Stimulated activated CD4-positive, alpha-beta T cell treated with anti-CD3 and anti-CD28 coated beads, Interleukin-1b, Interleukin-23, amount 100 ng/mL, for 48 hours (primary cell): ENCODE results near the gene CXCR2.
"Not testable (repeated sequence)": the region's sequence is repeated elsewhere in the genome, so short reads cannot be mapped to it uniquely, and the experiment has no call there.

Experiments used
- DNase-seq: peaks from one replicate; pipeline ENCODE4 v3.0.0-alpha.2; 2020

CXCR2 gene

DNA sequence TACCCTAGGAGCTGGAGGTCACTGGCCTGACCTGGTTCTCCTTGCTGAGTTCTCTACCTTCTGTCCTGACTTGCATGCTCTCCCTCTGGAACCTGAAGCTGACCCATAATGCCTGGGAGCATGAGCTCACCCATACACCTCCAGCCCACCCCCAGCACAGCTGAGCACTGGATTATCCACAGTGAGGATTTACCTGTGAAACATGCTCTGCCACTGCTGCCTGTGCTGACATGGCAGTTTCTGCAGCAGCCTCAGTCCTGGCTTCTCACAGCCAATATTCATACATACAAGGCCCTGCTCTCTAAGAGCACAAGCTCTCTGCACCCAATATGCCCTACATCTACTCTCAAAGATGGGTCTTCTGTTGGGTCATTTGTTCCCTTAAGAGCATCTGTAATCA, 5.0 kb downstream of the CXCR2 start:
- no peak for DNase-seq

GRCh38 chr2:218137514-218137913, 11.7 kb downstream of the CXCR2 start:
- DNase-seq = no peak

DNA sequence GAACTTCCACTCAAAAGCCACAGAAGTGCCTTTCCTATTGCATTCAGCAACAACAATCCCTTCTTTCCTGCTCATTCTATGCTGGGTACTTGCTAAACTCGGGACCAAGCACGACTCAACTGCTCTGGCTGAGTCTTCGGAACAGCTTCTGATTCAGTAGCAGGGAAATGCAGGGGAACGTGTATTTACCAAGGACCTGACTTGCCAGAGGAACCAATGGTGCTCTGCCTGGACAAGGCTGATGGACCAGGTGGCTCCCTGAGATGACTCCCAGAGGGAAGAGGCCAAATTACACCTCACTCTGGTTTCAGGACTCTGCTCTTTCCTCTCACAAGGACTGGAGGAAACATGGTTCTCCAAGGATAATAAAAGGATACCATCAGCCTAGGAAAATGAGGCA, 12.2 kb downstream of the CXCR2 start:
- no peak for DNase-seq

DNA sequence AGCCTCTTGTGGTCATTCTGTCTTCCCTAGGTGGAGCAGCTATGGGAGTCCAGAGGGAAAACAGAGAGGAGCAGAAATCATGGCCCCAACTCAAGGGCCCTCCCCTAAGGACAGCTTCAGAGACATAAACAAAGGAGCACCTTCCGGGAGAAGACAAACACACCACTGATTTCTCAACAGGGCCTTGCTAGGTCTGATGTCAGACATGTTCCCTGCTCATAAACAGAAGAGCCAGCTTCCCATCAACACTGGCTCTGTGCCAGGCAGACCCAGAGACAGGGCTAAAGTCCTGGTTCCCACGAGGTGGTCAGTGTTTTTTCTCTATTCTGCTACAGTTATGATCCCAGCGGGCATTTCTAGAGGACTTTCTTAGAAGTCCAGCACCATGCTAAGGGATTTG, 19.3 kb downstream of the CXCR2 start:
- no peak for DNase-seq

DNA sequence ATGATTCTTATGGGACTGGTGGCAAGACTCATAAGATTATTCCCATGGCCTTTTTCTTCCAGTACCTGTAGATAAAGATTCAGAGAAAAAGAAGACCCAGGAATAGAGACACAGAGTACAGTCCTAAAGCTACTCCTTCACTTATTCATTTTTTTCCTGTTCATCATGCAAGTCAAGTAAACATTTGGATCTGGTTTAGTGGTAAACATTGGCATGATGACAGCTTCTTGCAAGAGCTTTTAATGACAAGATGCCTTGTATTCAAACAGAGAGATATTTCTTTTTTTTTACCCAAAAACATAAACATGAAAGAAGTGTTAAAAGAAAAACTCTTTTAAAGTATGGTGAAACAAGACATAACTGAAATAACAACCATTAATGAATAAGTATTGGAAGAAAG, 20.2 kb downstream of the CXCR2 start:
- DNase-seq = no peak

GRCh38 chr2:218149098-218149497, 23.3 kb downstream of the CXCR2 start:
- DNase-seq = no peak

GRCh38 chr2:218149848-218150440, 24.1 kb downstream of the CXCR2 start:
- DNase-seq = no peak

- DNase-seq = no peak
Measured at GRCh38 chr2:218152172-218152571, 26.3 kb downstream of the CXCR2 start.

- DNase-seq = no peak
Measured at GRCh38 chr2:218152777-218153176, 26.9 kb downstream of the CXCR2 start.

DNA sequence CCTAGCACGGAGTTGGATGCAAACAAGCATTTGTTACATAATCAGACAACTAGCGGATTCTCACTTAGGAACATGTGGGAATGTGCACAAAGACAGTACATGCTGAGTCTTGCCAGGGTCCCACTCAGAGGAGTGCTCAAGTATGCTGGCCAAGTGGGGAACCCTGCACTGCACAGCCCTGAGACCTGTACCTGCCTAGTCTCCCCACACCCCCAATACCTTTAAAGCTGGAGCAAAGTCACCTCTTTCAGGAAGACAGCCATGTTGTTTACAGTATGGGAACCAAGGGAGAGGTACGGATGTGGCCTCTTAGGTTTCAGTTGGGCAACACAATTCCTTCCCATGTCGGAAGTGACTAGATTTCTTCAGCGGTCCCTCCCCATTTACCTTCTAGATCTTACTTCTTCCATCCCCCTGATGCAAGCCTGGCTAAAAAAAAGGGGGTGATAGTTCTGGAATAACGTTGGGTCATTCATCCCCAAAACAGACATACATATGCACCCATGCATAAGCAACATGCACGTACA, 30.2 kb downstream of the CXCR2 start:
- no peak for DNase-seq

- DNase-seq = no peak
Measured at GRCh38 chr2:218161644-218162043, 35.8 kb downstream of the CXCR2 start.

- no peak for DNase-seq
Measured at GRCh38 chr2:218162814-218163213, 37.0 kb downstream of the CXCR2 start.

GRCh38 chr2:218166791-218167190, 41.0 kb downstream of the CXCR2 start, which contains the start of gene CXCR1:
Gene CXCR1, minus strand, starts transcription at chr2:218166962. Its CDS starts 1,751 bp downstream, at chr2:218165211.
- DNase-seq = peak; percentile 2

- DNase-seq = no peak
Measured at GRCh38 chr2:218168016-218168415, 42.2 kb downstream of the CXCR2 start.

GRCh38 chr2:218168635-218169462, 43.0 kb downstream of the CXCR2 start:
- peak; percentile 67 for DNase-seq

GRCh38 chr2:218169757-218170546, 44.1 kb downstream of the CXCR2 start:
- no peak for DNase-seq

- not testable (repeated sequence) for DNase-seq
Measured at GRCh38 chr2:218171744-218172143, 45.9 kb downstream of the CXCR2 start.

GRCh38 chr2:218172845-218173244, 47.0 kb downstream of the CXCR2 start:
- DNase-seq = no peak

- DNase-seq = no peak
Measured at GRCh38 chr2:218179782-218180181, 54.0 kb downstream of the CXCR2 start.

GRCh38 chr2:218180467-218181114, 54.8 kb downstream of the CXCR2 start:
- DNase-seq = no peak

GRCh38 chr2:218184331-218184730, 58.5 kb downstream of the CXCR2 start:
- DNase-seq = no peak

- peak; percentile 67 for DNase-seq
Measured at GRCh38 chr2:218186355-218186766, 60.5 kb downstream of the CXCR2 start.
